H7 (cell line): ENCODE results near the gene HPSE. TPM values are rescaled to one million over a fixed set of nuclear protein-coding genes. Genes with fewer than 3 reads are reported as not detected.
A peak's percentile ranks its signal among the peaks of the same experiment; 100 is the strongest.

Source experiments
- DNase-seq: peaks from one replicate; pipeline ENCODE4 v3.0.0; 2012
- H3K27me3 ChIP-seq: 2 replicates; pipeline ENCODE4 v1.6.0; 2011; ENCODE audit warnings: mild to moderate bottlenecking, low read length; ENCODE audit not compliant: control insufficient read depth, insufficient read depth
- H3K36me3 ChIP-seq: replicated peaks from 2 replicates; pipeline ENCODE4 v1.5.1; 2011; ENCODE audit warnings: low read length; ENCODE audit not compliant: control insufficient read depth, insufficient read depth
- H3K4me3 ChIP-seq: 2 replicates; pipeline ENCODE4 v1.5.1; 2011; ENCODE audit warnings: low read depth, mild to moderate bottlenecking, control low read depth, low read length, moderate library complexity; ENCODE audit not compliant: insufficient read depth
- total RNA-seq: library from RNA; depleted of rRNA; stranded (reverse); fragments of >200 nt; shearing (Covaris generic); gene quantifications from 2 replicates; pipeline ENCODE4 v1.2.3, GENCODE V29; 2014; rRNA removed

Gene HPSE
- total RNA-seq, 1 experiment from 2014 or later, result 0.62 TPM

DNA sequence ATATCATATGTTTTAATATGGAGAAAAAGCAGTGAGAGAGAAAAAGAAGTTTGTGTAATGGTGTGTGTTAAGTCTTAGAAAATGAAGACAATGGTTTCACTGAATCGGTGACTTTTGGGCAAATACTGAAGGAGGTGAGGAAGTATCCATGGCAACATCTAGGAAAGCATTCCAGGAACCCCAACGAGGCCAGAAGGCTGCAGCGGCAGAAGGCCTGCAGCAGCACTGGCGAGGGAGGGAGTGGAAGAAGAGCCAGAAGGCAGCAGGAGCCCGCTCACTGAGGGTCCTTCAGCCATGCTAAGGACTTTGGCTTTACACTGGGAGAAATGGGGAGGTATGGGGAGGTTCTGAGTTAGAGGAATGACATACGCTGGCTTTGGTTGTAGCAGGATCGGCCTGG, 76.8 kb downstream of the HPSE start:
- Histone ChIP-seq H3K4me3 (no peak overlapping the region), H3K27me3 (no peaks in the 10 kb centered on the region), H3K36me3 (no peaks in the 10 kb centered on the region; the same call in 1 of the 2 replicates)
- no peak for DNase-seq

DNA sequence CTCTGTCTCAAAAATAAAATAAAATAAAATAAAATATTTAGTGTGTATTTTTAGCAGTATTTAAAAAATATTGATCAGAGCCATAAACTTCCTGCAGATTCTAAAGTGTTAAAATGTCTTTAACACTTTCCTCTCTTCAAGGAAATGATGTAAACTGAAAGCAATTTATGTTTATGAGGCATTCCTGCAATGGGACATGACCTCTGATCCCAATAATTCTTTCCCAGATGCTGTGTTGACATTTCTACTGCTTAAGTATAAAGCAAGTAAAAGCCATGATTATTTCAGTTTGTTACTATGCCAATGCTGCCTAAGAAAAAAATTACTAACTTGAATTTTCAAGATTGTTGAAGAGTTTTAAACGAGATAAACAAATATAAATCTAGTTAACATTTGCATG, 79.1 kb downstream of the HPSE start:
- no peak overlapping the region for H3K4me3 ChIP-seq
- DNase-seq, result no peak
- H3K27me3 ChIP-seq, result no peaks in the 10 kb centered on the region
- H3K36me3 ChIP-seq, result no peaks in the 10 kb centered on the region

DNA sequence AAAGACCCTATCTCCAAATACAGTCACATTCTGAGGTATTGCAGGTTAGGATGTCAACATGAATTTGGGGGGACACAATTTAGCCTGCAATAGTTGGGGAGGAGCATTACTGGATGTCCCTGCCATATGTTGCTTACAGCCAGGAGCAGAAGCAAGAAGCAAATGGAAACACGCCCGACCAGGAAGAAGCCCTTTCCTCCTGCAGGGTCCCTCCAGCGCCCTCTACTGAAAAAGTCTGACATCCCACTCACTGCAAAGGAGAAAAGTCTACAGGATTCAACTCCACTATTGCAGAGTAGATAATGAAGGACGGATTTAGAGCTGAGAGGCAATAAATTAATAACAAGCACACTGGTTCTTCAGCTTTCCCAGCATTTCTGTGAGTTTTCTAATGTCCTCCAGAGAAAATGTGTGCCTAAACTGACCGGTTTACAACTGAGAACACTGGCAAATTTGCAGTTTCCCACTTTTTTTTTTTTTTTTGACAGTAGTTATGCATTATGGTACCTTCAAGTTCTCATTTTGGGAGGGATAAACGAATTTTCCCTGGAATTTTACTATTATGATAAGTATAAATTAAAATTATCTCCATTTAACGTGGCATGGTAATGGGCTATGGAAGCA, 81.8 kb downstream of the HPSE start:
- no peak overlapping the region for H3K4me3 ChIP-seq
- peak; percentile 69 for DNase-seq

DNA sequence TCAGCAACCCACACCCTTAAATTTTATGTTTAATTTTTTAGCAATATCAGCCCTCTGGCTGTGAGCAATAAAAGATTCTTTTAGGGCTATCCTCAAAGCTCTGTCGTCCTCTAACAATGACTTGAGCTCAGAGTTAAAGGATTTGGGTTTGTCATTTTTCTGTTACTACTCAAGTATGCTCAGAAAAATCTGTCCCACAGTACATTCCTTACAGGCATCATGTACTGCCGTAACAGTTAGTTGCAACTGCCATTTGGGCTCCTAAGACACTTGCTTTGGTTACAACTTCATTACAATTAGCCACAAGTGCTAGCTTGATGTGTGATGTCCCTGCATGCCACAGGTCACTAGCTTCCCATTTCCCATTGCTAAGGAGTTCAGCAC, 83.2 kb downstream of the HPSE start:
- H3K4me3 ChIP-seq, result no peak overlapping the region
- no peak for DNase-seq
- H3K36me3 ChIP-seq, result no peaks in the 10 kb centered on the region
- no peaks in the 10 kb centered on the region for H3K27me3 ChIP-seq

More for the DNA sequence above, 81.8 kb downstream of the HPSE start:
- Histone ChIP-seq H3K36me3 (no peaks in the 10 kb centered on the region), H3K27me3 (no peaks in the 10 kb centered on the region)

DNA sequence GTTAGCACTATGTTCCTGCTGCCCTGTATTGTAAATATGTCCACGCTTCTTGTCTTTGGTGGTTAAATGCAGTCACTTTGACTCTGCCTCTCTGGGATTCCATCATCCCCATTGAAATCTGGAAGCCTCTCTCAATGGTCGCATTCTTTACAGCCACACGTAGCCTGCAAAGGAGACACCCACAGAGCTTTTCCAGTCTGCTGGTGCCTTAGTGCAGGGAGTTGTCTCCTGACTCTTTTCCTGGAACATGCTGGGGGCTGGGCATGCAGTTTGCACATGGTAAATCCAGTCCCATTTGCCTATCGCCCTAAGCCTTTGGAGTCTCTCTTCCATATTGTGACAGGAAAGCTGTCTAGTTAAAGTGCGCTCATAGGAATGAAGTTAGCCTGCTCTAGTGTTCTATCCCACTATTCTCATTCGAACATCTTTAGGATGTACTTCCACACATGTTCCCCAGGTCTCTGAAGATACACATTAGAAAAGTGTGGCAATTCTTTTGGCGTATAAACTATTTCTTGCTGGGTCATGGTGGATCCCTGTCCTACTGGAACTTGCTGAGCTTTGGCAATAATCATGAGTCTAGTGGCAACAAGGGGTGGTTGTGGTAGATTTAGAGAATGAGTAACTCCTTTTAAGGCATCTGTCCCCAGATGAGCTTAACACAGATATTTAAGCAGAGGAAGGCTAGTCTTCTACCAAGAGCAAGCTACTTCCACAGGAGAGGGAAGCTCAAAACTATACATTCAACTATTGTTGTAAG, 83.8 kb downstream of the HPSE start:
- DNase-seq, result peak; percentile 13
- Histone ChIP-seq H3K27me3 (no peaks in the 10 kb centered on the region), H3K4me3 (no peak overlapping the region)

DNA sequence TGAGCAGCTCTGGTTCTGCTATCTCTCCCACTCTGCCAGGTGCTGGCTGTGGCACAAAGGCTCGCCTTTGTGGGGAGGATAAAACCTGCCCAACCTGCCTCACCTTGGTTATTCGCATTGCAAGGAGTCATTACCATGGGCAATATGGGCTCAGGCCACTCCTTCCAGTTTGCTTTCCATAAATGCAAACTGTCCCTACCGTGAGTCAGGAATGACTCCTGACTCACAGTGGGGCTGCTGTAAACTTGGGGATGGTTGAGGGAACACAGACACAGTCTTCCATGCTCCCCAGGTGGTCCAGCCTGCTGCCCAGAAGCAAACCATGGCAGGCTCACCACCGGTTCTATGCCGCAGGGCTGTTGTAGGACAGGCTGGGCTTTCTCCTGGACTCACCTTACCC, 86.2 kb downstream of the HPSE start:
- DNase-seq, result no peak
- no peaks in the 10 kb centered on the region for H3K27me3 ChIP-seq
- no peak overlapping the region for H3K4me3 ChIP-seq
- no peaks in the 10 kb centered on the region for H3K36me3 ChIP-seq

More for the DNA sequence above, 83.8 kb downstream of the HPSE start:
- no peaks in the 10 kb centered on the region for H3K36me3 ChIP-seq

DNA sequence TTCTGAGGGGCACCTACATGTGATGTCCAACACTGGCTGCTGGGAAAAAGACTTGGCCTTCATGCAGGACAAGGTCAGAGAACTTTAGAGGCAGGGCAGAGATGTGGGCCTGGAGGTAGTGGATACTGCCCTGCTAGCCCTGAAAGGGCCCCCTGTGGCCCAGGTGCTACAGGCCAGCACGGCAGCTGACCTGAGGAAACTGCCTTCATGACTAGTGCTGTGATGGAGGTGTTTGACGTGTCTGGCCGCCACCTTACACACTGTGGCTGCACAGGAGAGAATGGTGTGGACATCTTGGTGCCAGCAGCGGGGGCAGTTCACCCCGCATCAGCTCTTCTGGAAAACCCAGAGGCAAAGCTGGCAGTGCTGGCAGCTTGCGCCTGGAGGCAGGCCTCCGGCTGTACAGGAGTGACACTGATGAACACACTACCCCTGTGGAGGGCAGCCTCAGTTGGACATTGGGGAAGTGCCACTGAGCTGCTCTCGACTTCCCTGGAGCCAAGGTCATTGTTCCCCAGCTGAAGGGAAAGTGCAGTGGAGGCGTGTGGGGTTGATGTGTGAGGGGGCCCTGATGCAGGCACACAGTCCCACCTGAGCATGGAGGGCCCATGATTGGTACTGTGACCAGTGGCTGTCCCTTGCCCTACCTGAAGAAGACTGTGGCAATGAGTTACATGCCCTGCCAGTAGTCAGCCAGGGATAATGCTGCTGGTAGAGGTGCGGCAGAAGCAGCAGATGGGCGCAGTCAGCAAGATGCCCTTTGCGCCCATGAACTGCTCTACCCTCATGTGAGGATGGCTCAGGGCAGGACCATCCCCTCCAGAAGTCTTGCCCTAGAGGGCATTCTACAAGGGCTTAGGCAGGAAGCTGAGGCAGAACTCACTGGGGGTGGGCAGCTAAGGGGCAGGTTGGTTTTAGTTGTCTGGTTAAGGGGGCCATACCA, 87.0 kb downstream of the HPSE start:
- no peaks in the 10 kb centered on the region for H3K36me3 ChIP-seq
- DNase-seq, result no peak
- H3K27me3 ChIP-seq, result no peaks in the 10 kb centered on the region
- H3K4me3 ChIP-seq, result no peak overlapping the region

Other genes with a start within 250 kb of the HPSE start
- gene PLAC8, start 220.1 kb downstream of the HPSE start, total RNA-seq, result 0.41 and 3.4 TPM in 2 replicates
- gene COQ2, start 50.0 kb downstream of the HPSE start, total RNA-seq, result 15.9 and 17.1 TPM in 2 replicates
- 6.8 and 9.6 TPM in 2 replicates for gene HELQ, start 121.0 kb upstream of the HPSE start, total RNA-seq
- gene MRPS18C, start 121.2 kb upstream of the HPSE start, total RNA-seq, result 31.0 and 42.0 TPM in 2 replicates
- gene ABRAXAS1, start 150.3 kb upstream of the HPSE start, total RNA-seq, result 15.9 and 17.0 TPM in 2 replicates
- 0.59 and 0.73 TPM in 2 replicates for gene GPAT3, start 201.3 kb upstream of the HPSE start, total RNA-seq